Effector memory CD8-positive, alpha-beta T cell (primary cell): ENCODE data around the gene PSMD6.

Experiments used
- ATAC-seq: fragments of 150-1000 bp; cut with Tn5 transposase; replicated peaks from 2 replicates; pipeline ENCODE4 v1.10.0; 2021; ENCODE audit warnings: mild to moderate bottlenecking, moderate library complexity
- DNase-seq, 3 experiments: peaks; one replicate each; pipeline ENCODE4 v3.0.0; 2021
- H3K27ac Mint-ChIP-seq, 2 donors: one replicate each; pipeline ENCODE4 v1.8.0; 2022; ENCODE audit warnings: mild to moderate bottlenecking in 2 of 2, mixed read lengths in 2 of 2, moderate library complexity in 2 of 2
- H3K27me3 Mint-ChIP-seq, 2 donors: one replicate each; pipeline ENCODE4 v1.8.0; 2022; ENCODE audit warnings: mixed read lengths in 2 of 2
- H3K36me3 Mint-ChIP-seq: one replicate; pipeline ENCODE4 v1.8.0; 2022; ENCODE audit warnings: mild to moderate bottlenecking, moderate library complexity, mixed read lengths; ENCODE audit not compliant: insufficient read depth
- H3K4me1 Mint-ChIP-seq, 2 donors: one replicate each; pipeline ENCODE4 v1.8.0; 2022; ENCODE audit warnings: low read depth in 2 of 2, mixed read lengths in 2 of 2
- H3K4me3 Mint-ChIP-seq, 2 donors: one replicate each; pipeline ENCODE4 v1.8.0; 2022; ENCODE audit warnings: mild to moderate bottlenecking in 2 of 2, mixed read lengths in 2 of 2, moderate library complexity in 2 of 2
- H3K9me3 Mint-ChIP-seq, 2 donors: one replicate each; pipeline ENCODE4 v1.8.0; 2022; ENCODE audit warnings: mixed read lengths in 2 of 2

PSMD6 gene

DNA sequence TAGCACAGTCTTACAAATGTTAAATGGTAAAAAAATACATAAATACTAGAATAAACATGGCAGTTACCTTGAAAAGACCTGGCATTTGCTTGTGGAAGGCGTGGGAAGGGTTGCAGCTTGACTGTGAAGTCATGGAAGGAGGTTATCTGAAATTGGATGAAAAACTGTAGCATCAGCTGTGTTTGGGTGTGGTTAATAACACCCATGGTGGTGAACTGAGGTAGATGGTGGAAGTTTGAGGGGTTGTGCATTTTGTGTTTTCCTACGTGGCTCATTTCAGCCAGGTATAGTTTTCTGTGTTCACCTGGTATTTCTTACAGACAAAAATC, 46.5 kb downstream of the PSMD6 start:
- peaks cover 57 to 82% of the 10 kb centered on the region in 2 donors for H3K4me1 Mint-ChIP-seq
- H3K36me3 Mint-ChIP-seq, result peaks cover 47% of the 10 kb centered on the region
- peak overlapping the region; percentile 95 for H3K27ac Mint-ChIP-seq
- no peak for ATAC-seq
- DNase-seq, result no peak
- no peaks in the 10 kb centered on the region for H3K27me3 Mint-ChIP-seq
- H3K4me3 Mint-ChIP-seq, result peak overlapping the region; percentile 15 to 80
- H3K9me3 Mint-ChIP-seq, result no peaks in the 10 kb centered on the region

DNA sequence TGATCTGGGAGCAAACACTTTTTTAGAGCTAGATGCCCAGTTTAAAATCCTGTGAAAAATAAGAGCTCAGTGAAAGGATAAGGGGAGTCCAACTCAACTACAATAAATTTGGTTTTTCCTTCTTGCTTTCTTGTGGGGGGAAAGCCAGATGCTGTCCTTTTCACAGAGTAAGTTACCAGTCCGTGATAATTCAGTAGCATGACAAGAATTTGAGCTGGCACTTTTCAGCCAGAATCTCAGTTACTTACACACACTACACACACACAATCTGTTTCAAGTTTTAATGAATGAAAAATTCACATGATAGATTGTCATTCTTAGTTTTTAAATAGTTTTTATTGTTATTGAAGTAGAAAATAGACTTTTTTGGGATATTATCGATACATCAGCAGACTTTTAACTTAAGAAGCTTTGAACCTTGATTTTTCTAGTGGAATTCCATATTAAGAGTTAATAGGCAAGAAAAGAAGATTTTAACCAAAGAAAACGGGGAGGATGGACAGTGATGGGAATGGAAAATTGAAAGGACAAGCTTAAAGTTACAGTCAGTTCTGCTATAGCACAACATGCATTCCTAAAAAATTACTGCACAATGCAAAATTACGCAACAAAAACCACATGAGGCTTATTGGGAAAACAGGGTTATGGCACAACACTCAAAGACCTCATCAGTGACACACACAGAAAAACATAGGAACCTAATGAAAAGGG, 47.0 kb downstream of the PSMD6 start:
- ATAC-seq, result no peak

DNA sequence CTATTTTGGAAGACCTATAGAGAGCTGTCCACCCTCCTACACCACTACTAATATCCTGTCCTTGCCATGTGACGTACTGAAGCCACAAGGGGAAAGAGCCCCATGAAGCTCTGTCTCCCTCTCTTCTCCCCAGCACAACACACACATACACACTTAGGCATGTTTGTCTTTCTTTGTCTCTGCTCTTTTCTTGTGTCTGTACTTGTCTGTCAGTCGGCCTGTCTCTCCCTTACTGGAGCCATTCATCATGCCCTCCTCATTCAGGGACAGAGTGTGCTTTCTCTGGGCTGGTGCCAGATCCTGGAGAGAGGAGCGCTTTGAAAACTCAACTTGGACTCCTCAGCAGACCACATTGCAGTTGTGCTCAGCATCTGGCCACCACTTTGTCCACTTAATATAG, 47.6 kb downstream of the PSMD6 start:
- Mint-ChIP-seq H3K36me3 (peaks cover 36% of the 10 kb centered on the region), H3K9me3 (no peaks in the 10 kb centered on the region), H3K27me3 (no peaks in the 10 kb centered on the region), H3K27ac (peak overlapping the region; percentile 71 to 74), H3K4me3 (peak overlapping the region; percentile 15 to 63), H3K4me1 (peaks cover 64 to 86% of the 10 kb centered on the region in 2 donors)
- DNase-seq, result no peak
- no peak for ATAC-seq

More for the DNA sequence above, 47.0 kb downstream of the PSMD6 start:
- Mint-ChIP-seq H3K9me3 (no peaks in the 10 kb centered on the region), H3K4me3 (peak overlapping the region; percentile 15 to 80), H3K27me3 (no peaks in the 10 kb centered on the region), H3K36me3 (peaks cover 42% of the 10 kb centered on the region), H3K4me1 (peaks cover 58 to 83% of the 10 kb centered on the region in 2 donors), H3K27ac (peak overlapping the region; percentile 95)
- DNase-seq, result no peak

DNA sequence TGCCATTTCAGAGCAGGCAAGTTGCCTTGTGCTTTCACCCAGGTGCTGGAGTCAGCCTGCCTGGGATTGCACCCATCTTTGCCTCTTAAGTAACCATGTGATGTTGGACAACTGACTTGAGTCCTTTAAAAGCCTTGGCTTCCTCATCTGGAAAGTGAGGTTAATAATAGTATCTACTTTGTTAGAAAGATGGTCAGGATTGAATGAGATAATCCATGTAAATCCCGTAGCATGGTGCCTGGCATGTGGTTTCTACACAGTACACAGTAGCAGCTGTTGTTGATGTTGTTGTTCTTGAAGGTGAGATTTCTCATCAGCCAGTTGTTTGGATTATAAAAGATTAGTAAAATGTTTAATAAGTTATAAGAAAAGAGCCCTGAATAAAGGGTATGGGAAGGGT, 48.8 kb downstream of the PSMD6 start:
- no peaks in the 10 kb centered on the region for H3K27me3 Mint-ChIP-seq
- peaks cover 64 to 86% of the 10 kb centered on the region in 2 donors for H3K4me1 Mint-ChIP-seq
- peak overlapping the region; percentile 30 to 99 for H3K27ac Mint-ChIP-seq
- H3K36me3 Mint-ChIP-seq, result peaks cover 35% of the 10 kb centered on the region
- no peaks in the 10 kb centered on the region for H3K9me3 Mint-ChIP-seq
- DNase-seq (no peak), ATAC-seq (no peak)
- peak overlapping the region; percentile 11 to 56 for H3K4me3 Mint-ChIP-seq

DNA sequence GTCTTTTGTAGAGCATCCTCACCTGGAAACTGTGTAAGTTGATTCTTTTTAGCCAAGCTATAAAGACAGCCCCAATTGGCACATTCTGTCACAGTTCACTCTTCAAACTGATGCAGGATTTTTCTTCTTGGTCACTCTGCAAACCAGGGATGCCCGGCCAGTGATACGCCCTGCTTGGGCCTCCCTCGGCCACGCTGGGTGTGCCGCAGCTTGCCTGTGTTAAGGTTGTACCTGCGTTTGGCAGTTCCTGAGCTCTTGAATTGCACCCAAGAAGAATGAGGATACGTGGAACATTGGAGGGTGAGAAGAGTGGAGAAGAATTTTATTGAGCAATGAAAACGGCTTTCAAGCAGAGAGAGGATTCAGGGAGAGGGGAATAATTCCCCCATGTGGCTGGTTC, 49.9 kb downstream of the PSMD6 start:
- peak overlapping the region; percentile 14 to 27 for H3K4me3 Mint-ChIP-seq
- peaks cover 66 to 87% of the 10 kb centered on the region in 2 donors for H3K4me1 Mint-ChIP-seq
- DNase-seq, result no peak
- ATAC-seq, result no peak
- H3K9me3 Mint-ChIP-seq, result no peaks in the 10 kb centered on the region
- peaks cover 38% of the 10 kb centered on the region for H3K36me3 Mint-ChIP-seq
- H3K27me3 Mint-ChIP-seq, result no peaks in the 10 kb centered on the region
- H3K27ac Mint-ChIP-seq, result peak overlapping the region; percentile 98 to 99

DNA sequence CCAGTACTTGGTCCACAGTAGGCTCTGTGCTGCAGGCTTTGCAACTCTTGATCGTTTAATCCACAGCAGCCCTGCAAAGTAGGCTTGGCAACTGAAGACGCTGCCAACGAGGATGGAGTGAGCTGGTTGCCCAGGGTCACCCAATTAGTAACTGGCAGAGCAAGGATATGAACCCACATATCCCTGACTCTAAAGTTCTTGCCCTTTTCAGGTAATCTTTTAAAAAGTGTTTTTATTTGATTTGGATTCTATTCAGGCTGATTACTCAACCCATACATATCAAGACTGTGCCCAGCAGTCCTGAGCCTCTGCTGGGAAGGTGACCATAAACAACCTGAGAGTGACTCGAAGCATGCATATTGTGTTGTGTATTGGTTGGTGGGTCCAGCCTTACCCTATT, 50.3 kb downstream of the PSMD6 start:
- no peaks in the 10 kb centered on the region for H3K9me3 Mint-ChIP-seq
- no peaks in the 10 kb centered on the region for H3K27me3 Mint-ChIP-seq
- no peak for ATAC-seq
- no peak for DNase-seq
- peak overlapping the region; percentile 27 to 98 for H3K4me3 Mint-ChIP-seq
- peaks cover 70 to 87% of the 10 kb centered on the region in 2 donors for H3K4me1 Mint-ChIP-seq
- H3K36me3 Mint-ChIP-seq, result peaks cover 42% of the 10 kb centered on the region
- peak overlapping the region; percentile 98 to 99 for H3K27ac Mint-ChIP-seq

DNA sequence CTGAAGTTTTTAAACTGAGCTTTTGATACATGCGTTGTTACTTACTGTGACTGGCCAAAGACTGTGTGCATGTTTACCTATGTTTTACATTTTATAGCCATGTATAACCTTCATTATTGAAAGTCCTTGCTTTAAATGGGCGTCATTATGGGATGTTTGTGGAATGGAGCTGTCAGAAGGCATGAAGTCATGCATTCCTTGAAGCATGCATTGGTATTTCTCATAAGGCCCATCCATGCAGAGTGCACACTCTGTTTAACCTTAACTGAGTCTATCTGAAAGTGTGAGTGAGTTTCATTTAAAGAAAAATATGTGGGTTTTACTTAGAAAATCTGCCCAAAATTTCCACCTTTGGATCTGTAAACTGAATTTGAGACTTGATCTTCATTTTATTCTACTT, 51.1 kb downstream of the PSMD6 start:
- Mint-ChIP-seq H3K4me1 (peaks cover 69 to 85% of the 10 kb centered on the region in 2 donors), H3K27me3 (no peaks in the 10 kb centered on the region), H3K4me3 (peak overlapping the region; percentile 27 to 98), H3K9me3 (no peaks in the 10 kb centered on the region), H3K27ac (peak overlapping the region; percentile 98 to 99), H3K36me3 (peaks cover 45% of the 10 kb centered on the region)
- ATAC-seq, result no peak
- no peak for DNase-seq

DNA sequence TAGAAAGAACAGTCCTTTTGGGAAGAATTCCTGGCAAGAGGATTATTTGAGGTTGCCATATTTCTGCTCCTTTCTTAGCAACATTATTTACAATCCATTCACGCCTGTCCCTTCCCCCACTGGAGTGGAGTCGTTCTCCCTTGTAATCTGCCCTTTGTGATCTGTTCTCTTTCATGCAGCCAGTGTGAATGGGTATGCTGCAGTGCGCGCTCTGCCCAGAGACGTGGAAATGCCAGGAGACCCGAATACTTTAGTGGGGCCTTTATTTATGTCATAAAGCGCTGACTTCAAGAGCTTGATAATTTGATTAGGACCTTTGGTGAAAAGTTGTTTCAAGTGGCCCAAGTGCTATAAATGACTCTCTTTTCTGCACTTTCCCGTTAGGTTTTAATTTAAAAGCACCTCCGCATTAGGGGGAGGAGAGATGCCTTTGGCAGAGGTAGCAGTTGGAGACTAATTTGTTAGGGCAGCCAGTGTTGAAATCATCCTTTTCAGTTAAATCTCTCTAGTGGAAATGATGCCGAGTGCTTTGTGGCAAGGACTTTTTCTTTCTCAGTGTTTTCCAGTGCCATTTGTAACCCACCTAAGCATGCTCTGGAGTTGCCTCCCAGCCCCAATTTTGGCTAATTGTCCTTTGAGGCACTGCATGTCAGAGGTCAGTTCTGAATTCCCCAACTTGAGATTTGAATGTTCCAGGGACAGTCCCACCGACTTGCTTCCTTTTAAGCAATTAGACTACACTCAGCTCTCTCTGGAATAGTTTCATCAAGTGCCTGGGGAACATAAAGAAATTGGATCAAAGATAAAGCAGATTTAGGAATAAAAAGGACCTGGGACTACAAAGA, 52.4 kb downstream of the PSMD6 start:
- Mint-ChIP-seq H3K4me1 (peaks cover 67 to 79% of the 10 kb centered on the region in 2 donors), H3K36me3 (peaks cover 45% of the 10 kb centered on the region), H3K4me3 (peak overlapping the region; percentile 95 to 98), H3K9me3 (no peaks in the 10 kb centered on the region), H3K27ac (peak overlapping the region; percentile 98 to 99), H3K27me3 (no peaks in the 10 kb centered on the region)
- ATAC-seq, result no peak
- no peak for DNase-seq

DNA sequence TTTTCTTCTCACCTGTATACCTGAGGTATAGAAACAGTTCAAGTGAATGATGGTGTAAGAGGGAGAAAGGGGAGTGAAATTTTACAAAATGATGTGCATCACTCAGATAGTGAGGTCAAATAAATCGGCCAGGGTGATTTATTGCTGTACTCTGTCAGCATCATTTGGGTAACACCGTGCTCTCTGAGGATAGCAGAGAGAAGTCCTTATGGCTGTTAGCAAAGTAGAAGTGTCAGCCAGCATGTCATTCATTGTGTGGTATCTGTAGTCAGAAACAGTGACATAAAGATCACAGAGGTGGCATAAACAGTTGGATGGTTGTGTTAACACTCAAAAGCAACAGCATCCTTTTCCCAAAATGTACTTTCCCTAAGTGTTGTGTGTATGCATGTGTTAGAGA, 53.4 kb downstream of the PSMD6 start:
- Mint-ChIP-seq H3K27ac (peak overlapping the region; percentile 98 to 99), H3K9me3 (no peaks in the 10 kb centered on the region), H3K27me3 (no peaks in the 10 kb centered on the region), H3K36me3 (peaks cover 43% of the 10 kb centered on the region), H3K4me1 (peaks cover 67 to 81% of the 10 kb centered on the region in 2 donors), H3K4me3 (peak overlapping the region; percentile 95 to 98)
- ATAC-seq, result peak; percentile 36
- peak in 1 of 3 experiments; percentile 11 for DNase-seq

DNA sequence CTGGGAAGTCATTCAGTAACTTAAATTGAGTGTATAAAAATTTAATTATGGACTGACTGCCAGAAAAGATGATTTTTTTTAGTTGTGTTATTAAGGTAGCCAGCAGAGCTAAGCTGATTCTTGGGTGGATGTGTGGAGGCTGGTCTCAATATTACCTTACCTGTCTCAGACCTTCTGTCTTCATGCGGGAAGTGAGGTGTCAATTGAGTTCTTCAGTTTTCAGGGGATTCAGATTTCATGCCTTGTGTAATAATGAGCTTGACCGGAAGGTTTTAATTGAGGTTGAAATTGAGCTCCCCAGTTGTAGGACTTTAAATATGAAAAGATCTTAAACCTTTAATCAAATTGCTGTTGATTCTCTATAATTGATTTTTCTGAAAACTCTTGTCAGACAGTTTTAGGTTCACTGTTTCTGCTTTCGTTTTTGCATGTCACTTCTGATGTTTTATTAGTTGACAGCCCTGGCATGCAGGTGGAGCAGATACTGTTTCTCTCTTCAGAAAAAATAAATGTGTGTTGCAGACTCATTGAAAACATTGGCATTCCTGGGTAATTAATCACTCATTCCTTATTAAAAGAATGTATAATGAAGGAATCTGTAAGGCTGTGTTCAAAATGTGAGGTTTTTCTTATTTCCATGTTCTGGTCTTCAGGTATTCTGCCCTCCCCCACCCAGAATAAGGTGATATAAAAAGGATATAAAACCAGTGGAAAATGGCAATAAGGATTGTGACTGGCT, 54.5 kb downstream of the PSMD6 start:
- ATAC-seq (peak; percentile 36), DNase-seq (peak in 1 of 3 experiments; percentile 26)
- Mint-ChIP-seq H3K36me3 (peaks cover 35% of the 10 kb centered on the region), H3K4me3 (peak overlapping the region; percentile 95 to 98), H3K9me3 (no peaks in the 10 kb centered on the region), H3K27me3 (no peaks in the 10 kb centered on the region), H3K4me1 (peaks cover 60 to 75% of the 10 kb centered on the region in 2 donors), H3K27ac (peak overlapping the region; percentile 98 to 99)

DNA sequence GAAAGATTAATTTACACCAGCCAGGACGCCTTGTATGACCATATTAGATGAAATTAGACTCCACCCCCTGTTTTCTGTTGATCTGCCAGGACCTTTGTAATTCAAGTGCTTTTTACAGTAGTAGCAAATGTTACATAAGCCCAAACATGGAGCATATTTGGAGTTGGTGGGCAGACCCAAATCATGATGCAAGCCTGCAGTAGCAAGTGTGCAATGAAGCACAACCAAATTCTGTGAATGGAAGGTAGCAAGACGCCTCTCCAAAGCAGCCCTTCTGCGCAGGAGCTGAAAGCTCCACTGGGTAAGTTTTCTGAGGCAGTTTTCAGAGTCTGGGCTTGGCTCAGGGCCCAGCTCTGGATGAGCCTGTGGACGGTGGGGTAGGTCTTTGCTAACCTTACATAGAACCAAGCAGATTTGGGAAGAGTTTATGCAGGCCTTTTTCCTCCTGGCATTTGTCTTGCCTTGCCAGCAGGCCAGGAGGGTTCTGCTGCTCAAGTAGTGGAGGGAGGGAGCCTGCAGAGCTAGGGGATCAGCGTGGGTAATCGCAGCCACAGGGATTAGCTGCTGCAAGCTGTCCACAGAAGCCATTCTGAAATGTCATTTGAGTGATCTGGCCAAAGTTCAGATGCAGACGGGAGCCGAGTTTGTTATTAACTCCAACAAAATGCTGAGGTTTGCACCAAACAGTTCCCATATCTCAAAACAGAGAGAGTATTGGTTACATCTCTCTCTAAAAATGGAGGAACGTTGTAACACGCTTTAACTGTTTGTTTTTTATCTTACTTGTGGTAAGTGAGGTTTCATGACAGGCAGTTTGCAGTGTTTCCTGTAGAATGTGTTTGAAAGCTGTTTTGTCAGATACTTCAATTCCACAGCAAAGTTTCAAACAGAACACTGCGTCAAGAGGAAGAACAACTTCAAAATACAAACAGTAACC, 55.4 kb downstream of the PSMD6 start:
- peak overlapping the region; percentile 98 to 99 for H3K27ac Mint-ChIP-seq
- peak overlapping the region; percentile 95 to 98 for H3K4me3 Mint-ChIP-seq
- DNase-seq (peak; percentile 18 to 47 (median 27)), ATAC-seq (peak; percentile 76)
- peaks cover 58 to 73% of the 10 kb centered on the region in 2 donors for H3K4me1 Mint-ChIP-seq
- H3K9me3 Mint-ChIP-seq, result no peaks in the 10 kb centered on the region
- H3K36me3 Mint-ChIP-seq, result peaks cover 29% of the 10 kb centered on the region
- no peaks in the 10 kb centered on the region for H3K27me3 Mint-ChIP-seq

DNA sequence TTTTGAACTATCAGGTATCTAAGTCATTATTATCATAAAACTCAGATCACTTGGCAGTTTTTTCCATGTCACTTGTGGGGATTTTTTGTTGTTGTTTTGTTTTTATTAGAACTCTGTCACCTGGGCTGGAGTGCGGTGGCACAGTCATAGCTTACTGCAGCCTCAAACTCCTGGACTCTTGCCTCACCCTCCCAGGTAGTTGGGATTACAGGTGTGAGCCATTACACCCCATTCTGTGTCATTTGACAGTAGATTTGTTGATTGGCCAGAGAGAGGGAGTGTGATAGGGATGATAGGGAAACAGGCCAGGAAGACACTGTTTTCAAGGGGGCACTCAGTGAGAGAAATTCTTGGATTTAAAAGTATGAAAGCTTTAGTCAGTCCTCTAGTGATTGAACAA, 56.4 kb downstream of the PSMD6 start:
- Mint-ChIP-seq H3K36me3 (peaks cover 29% of the 10 kb centered on the region), H3K4me1 (peaks cover 51 to 63% of the 10 kb centered on the region in 2 donors), H3K27ac (peak overlapping the region; percentile 98 to 99), H3K27me3 (no peaks in the 10 kb centered on the region), H3K9me3 (no peaks in the 10 kb centered on the region), H3K4me3 (peak overlapping the region; percentile 95 to 98)
- ATAC-seq, result no peak
- no peak for DNase-seq
